IPS DF 6.9 (cell line): ENCODE measurements around the gene TAS2R40.
A peak's percentile ranks its signal among the peaks of the same experiment; 100 is the strongest.
"Not testable (repeated sequence)": the region's sequence is repeated elsewhere in the genome, so short reads cannot be mapped to it uniquely, and the experiment has no call there.

Experiments
- DNase-seq: peaks from one replicate; pipeline ENCODE4 v3.0.0-alpha.2; 2013; ENCODE audit warnings: low read depth, low spot score
- H3K27ac ChIP-seq: one replicate; pipeline ENCODE4 v1.5.1; 2013; ENCODE audit warnings: low read length, control low read depth
- H3K27me3 ChIP-seq: 2 replicates; pipeline ENCODE4 v1.6.1; 2013; ENCODE audit warnings: mild to moderate bottlenecking, low read length; ENCODE audit not compliant: control insufficient read depth, insufficient read depth
- H3K36me3 ChIP-seq: 2 replicates; pipeline ENCODE4 v1.6.1; 2013; ENCODE audit warnings: low read length; ENCODE audit not compliant: control insufficient read depth, insufficient read depth
- H3K4me1 ChIP-seq: 2 replicates; pipeline ENCODE4 v1.6.1; 2013; ENCODE audit warnings: low read length; ENCODE audit not compliant: control insufficient read depth, insufficient read depth
- H3K4me3 ChIP-seq: 2 replicates; pipeline ENCODE4 v1.5.1; 2013; ENCODE audit warnings: mild to moderate bottlenecking, low read length
- H3K9me3 ChIP-seq: 2 replicates; pipeline ENCODE4 v1.6.1; 2013; ENCODE audit warnings: low read length, inconsistent platforms; ENCODE audit not compliant: control insufficient read depth, insufficient read depth
- WGBS: extraction: QIAGEN DNeasy Blood & Tissue Kit; methylation state at CpG from one replicate; pipeline ENCODE4 v1.1.7; 2013; ENCODE audit warnings: mixed read lengths, missing lambda C conversion rate; ENCODE audit not compliant: insufficient read length, insufficient coverage; 5-methylcytosine and 5-hydroxymethylcytosine counted together

Gene TAS2R40

GRCh38 chr7:143202161-143202560 lies 19.7 kb upstream of the TAS2R40 start:
- Histone ChIP-seq H3K27me3 (no peaks in the 10 kb centered on the region), H3K36me3 (no peaks in the 10 kb centered on the region), H3K4me1 (no peaks in the 10 kb centered on the region), H3K4me3 (no peak overlapping the region), H3K27ac (no peak overlapping the region), H3K9me3 (no peaks in the 10 kb centered on the region)
- no CpG with 5 or more reads among the region's 2 CpGs for whole genome bisulfite sequencing
- no peak for DNase-seq

GRCh38 chr7:143203386-143203785 lies 18.5 kb upstream of the TAS2R40 start:
- no CpG with 5 or more reads among the region's 3 CpGs for WGBS
- DNase-seq = no peak

GRCh38 chr7:143205560-143206293 lies 16.1 kb upstream of the TAS2R40 start:
- no peaks in the 10 kb centered on the region for H3K9me3 ChIP-seq
- H3K27ac ChIP-seq = no peak overlapping the region
- H3K4me3 ChIP-seq = no peak overlapping the region
- H3K4me1 ChIP-seq = no peaks in the 10 kb centered on the region
- H3K27me3 ChIP-seq = no peaks in the 10 kb centered on the region
- no peaks in the 10 kb centered on the region for H3K36me3 ChIP-seq
- WGBS = no CpG with 5 or more reads among the region's 13 CpGs
- DNase-seq = no peak

More at GRCh38 chr7:143203386-143203785, 18.5 kb upstream of the TAS2R40 start:
- Histone ChIP-seq H3K27ac (no peak overlapping the region), H3K4me3 (no peak overlapping the region), H3K9me3 (no peaks in the 10 kb centered on the region), H3K27me3 (no peaks in the 10 kb centered on the region), H3K36me3 (no peaks in the 10 kb centered on the region), H3K4me1 (no peaks in the 10 kb centered on the region)

GRCh38 chr7:143210541-143210940 lies 11.3 kb upstream of the TAS2R40 start:
- H3K4me1 ChIP-seq = no peaks in the 10 kb centered on the region
- no peak overlapping the region for H3K27ac ChIP-seq
- no peak overlapping the region for H3K4me3 ChIP-seq
- no CpG with 5 or more reads among the region's 4 CpGs for WGBS
- no peak for DNase-seq
- no peaks in the 10 kb centered on the region for H3K36me3 ChIP-seq
- no peaks in the 10 kb centered on the region for H3K27me3 ChIP-seq
- no peaks in the 10 kb centered on the region for H3K9me3 ChIP-seq

GRCh38 chr7:143213478-143213877 lies 8.4 kb upstream of the TAS2R40 start:
- not testable (repeated sequence) for H3K36me3 ChIP-seq, H3K4me3 ChIP-seq, H3K9me3 ChIP-seq, H3K27ac ChIP-seq, H3K27me3 ChIP-seq, DNase-seq, H3K4me1 ChIP-seq
- WGBS = no CpG with 5 or more reads among the region's 4 CpGs

- Histone ChIP-seq H3K4me1 (no peaks in the 10 kb centered on the region), H3K27me3 (no peaks in the 10 kb centered on the region), H3K36me3 (no peaks in the 10 kb centered on the region), H3K9me3 (no peaks in the 10 kb centered on the region), H3K27ac (no peak overlapping the region), H3K4me3 (no peak overlapping the region)
- WGBS = no CpG with 5 or more reads among the region's 8 CpGs
- peak; percentile 75 for DNase-seq
Measured at GRCh38 chr7:143214789-143215679, 6.8 kb upstream of the TAS2R40 start.

- Histone ChIP-seq H3K27ac (no peak overlapping the region), H3K4me1 (no peaks in the 10 kb centered on the region), H3K4me3 (no peak overlapping the region), H3K27me3 (no peaks in the 10 kb centered on the region), H3K9me3 (no peaks in the 10 kb centered on the region), H3K36me3 (no peaks in the 10 kb centered on the region)
- no CpG with 5 or more reads among the region's 6 CpGs for WGBS
- DNase-seq = no peak
Measured at GRCh38 chr7:143216151-143216550, 5.7 kb upstream of the TAS2R40 start.

- DNase-seq = no peak
- H3K4me3 ChIP-seq = no peak overlapping the region
- WGBS = no CpG with 5 or more reads among the region's 2 CpGs
- no peaks in the 10 kb centered on the region for H3K36me3 ChIP-seq
- no peaks in the 10 kb centered on the region for H3K9me3 ChIP-seq
- H3K4me1 ChIP-seq = no peaks in the 10 kb centered on the region
- H3K27ac ChIP-seq = no peak overlapping the region
- H3K27me3 ChIP-seq = no peaks in the 10 kb centered on the region
Measured at GRCh38 chr7:143216686-143217085, 5.2 kb upstream of the TAS2R40 start.

GRCh38 chr7:143217806-143218205 lies 4.0 kb upstream of the TAS2R40 start:
- DNase-seq = no peak
- H3K9me3 ChIP-seq = no peaks in the 10 kb centered on the region
- no peaks in the 10 kb centered on the region for H3K27me3 ChIP-seq
- no peaks in the 10 kb centered on the region for H3K36me3 ChIP-seq
- no peak overlapping the region for H3K27ac ChIP-seq
- no peaks in the 10 kb centered on the region for H3K4me1 ChIP-seq
- H3K4me3 ChIP-seq = no peak overlapping the region
- no CpG with 5 or more reads among the region's 2 CpGs for WGBS

GRCh38 chr7:143221286-143221685 lies 551 bp upstream of the TAS2R40 start:
- H3K36me3 ChIP-seq = no peaks in the 10 kb centered on the region

More at GRCh38 chr7:143221286-143221685, 551 bp upstream of the TAS2R40 start:
- DNase-seq = no peak
- Histone ChIP-seq H3K4me1 (no peaks in the 10 kb centered on the region), H3K27ac (no peak overlapping the region), H3K4me3 (no peak overlapping the region), H3K9me3 (no peaks in the 10 kb centered on the region), H3K27me3 (no peaks in the 10 kb centered on the region)
- no CpG with 5 or more reads among the region's 2 CpGs for WGBS
